ENCODE results near the gene GGT5. TPM values are rescaled to one million over a fixed set of nuclear protein-coding genes. Genes with fewer than 3 reads are reported as not detected.

Gene GGT5
- total and polyA plus RNA-seq, 2 of the 13 experiments (the other 11 are each of a cell fraction or from before 2014, with no cell fraction given) = 0.69 to 3.1 TPM

- TF ChIP-seq ZHX2 (IDR thresholded peaks at IDR 0.05; ENCODE audit: low read depth) (no peak), ZHX2 (CRISPR knock-in tag; IDR thresholded peaks at IDR 0.05; ENCODE audit: borderline replicate concordance) (no peak), MTF2 (CRISPR knock-in tag; IDR thresholded peaks at IDR 0.05; ENCODE audit: borderline replicate concordance) (no peak), TFDP1 (CRISPR knock-in tag; IDR thresholded peaks at IDR 0.05; ENCODE audit: borderline replicate concordance) (no peak), RXRB (CRISPR knock-in tag; IDR thresholded peaks at IDR 0.05; ENCODE audit: borderline replicate concordance) (no peak), STAT5B (CRISPR knock-in tag; IDR thresholded peaks at IDR 0.05) (no peak), ZNF33B (CRISPR knock-in tag; IDR thresholded peaks at IDR 0.05) (no peak), ZNF354B (CRISPR knock-in tag; IDR thresholded peaks at IDR 0.05) (no peak), ELF1 (CRISPR knock-in tag; IDR thresholded peaks at IDR 0.05) (no peak), HINFP (CRISPR knock-in tag; IDR thresholded peaks at IDR 0.05; ENCODE audit: low read depth) (peak; percentile 30; the same call in 1 of the 2 replicates), MTA1 (CRISPR knock-in tag; IDR thresholded peaks at IDR 0.05; ENCODE audit: borderline replicate concordance) (no peak), ZNF691 (CRISPR knock-in tag; IDR thresholded peaks at IDR 0.05; ENCODE audit: borderline replicate concordance, low read depth) (no peak), NR0B2 (CRISPR knock-in tag; IDR thresholded peaks at IDR 0.05) (no peak), ZBTB38 (CRISPR knock-in tag; IDR thresholded peaks at IDR 0.05) (peak; percentile 41; the same call in 1 of the 2 replicates), ZNF451 (CRISPR knock-in tag; IDR thresholded peaks at IDR 0.05) (no peak), NFIB (CRISPR knock-in tag; IDR thresholded peaks at IDR 0.05; ENCODE audit: borderline replicate concordance) (no peak), MZF1 (CRISPR knock-in tag; IDR thresholded peaks at IDR 0.05; ENCODE audit: borderline replicate concordance) (no peak), SNRNP70 (IDR thresholded peaks at IDR 0.05; ENCODE audit: low read depth, low read length) (no peak), ZNF839 (CRISPR knock-in tag; IDR thresholded peaks at IDR 0.05; ENCODE audit: borderline replicate concordance) (no peak), SP1 (IDR thresholded peaks at IDR 0.05) (no peak), SP1 (CRISPR knock-in tag; IDR thresholded peaks at IDR 0.05) (no peak), ZFP1 (CRISPR knock-in tag; IDR thresholded peaks at IDR 0.05) (no peak)
Observed at GRCh38 chr22:24175160-24175808, 69.6 kb downstream of the GGT5 start (continued).

Measured in HepG2 (cell line).